NCI-H345 (cell line): ENCODE results near the gene SPARC.

Experiments used
- DNase-seq: peaks from one replicate; lab custom pipeline; 2025; lab: John Stamatoyannopoulos, UW

Gene SPARC

DNA sequence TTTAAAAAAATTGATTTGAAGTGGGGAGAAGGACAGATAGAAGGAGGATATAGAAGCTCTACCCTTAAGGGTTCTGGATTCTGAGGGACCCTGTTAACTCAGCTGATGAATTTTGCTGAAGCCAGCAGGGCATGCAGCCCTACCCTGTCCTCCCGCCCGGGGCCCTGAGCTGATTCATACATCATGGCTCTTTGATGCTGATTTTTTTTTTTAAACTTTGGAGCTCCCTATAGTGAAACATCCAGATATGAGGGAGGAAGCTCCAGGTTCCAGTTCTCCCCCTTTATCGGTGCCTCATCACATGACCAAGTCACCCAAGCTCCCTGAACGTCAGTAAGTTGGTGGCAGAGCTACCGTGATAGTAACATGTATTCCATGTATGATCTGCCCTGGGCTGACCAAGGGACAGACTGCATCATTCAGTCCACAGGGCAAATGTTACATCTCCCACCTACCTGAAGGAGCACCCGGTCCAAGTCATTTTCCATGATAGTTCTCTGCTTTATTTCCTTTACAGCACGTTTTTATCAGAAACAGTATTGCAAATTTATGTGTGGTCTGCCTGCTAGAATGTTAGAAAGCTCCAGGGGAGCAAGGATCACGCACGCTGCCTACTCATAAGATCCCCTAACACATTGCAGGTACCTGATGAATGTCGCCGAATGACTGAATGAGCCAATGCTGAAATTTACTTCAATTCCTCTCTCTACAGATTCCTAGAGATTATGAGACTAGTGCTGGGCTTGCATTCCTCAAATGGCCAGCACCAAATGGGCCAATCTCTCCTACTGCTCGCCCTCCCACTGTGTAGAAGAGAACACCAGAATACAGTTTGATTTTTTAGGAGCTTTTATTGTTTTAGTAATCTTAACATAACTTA lies 25.9 kb downstream of the SPARC start:
- DNase-seq, result no peak

GRCh38 chr5:151659001-151659754 lies 27.5 kb downstream of the SPARC start:
- DNase-seq, result peak; percentile 74

GRCh38 chr5:151657114-151657513 lies 29.6 kb downstream of the SPARC start:
- DNase-seq, result no peak

DNA sequence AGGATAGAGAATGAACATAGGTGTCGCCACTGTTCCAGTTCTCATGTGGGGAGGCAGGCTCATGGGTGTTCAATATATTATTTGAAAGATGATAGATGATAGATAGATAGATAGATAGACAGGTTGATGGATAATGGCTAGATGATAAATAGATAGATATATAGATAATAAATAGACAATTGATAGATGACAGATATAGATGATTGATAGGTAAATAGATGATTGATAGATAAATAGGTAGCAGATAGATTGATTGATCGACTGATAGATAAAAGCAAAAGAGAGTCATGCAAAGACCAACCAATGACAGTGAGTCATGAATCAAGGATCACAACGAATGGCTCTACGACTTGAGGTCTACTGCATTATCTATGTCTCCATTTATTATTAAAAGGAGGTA lies 30.4 kb downstream of the SPARC start:
- DNase-seq, result no peak

DNA sequence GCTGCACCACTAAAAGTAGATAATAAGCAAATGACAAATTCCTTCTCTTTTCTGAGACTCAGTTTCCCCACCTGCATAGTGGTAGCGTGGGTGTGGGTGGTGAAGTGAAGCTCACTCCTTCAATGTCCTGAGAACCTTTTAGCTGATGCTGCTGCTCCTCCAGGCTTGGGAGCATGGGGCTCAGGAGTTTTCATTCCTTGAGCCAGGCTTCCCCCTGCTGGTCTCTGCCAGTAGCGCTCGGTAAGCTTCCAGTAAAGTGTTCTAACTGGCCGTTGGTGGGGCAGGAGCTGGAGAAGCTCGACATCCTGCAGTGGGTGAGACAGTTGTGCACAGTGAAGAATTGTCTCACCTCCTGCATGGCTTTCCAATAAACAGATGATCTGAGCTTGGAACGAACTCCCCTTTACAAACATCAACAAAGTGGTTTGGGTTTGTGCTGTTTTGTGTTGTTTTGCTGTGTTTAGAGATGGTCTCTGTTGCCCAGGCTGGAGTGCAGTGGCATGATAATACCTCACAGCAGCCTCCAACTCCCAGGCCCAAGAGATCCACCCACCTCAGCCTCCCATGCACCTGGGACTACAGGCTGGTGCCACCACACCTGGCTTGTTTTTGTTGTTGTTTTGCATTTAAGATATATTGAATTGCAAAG lies 34.6 kb downstream of the SPARC start:
- peak; percentile 76 for DNase-seq

DNA sequence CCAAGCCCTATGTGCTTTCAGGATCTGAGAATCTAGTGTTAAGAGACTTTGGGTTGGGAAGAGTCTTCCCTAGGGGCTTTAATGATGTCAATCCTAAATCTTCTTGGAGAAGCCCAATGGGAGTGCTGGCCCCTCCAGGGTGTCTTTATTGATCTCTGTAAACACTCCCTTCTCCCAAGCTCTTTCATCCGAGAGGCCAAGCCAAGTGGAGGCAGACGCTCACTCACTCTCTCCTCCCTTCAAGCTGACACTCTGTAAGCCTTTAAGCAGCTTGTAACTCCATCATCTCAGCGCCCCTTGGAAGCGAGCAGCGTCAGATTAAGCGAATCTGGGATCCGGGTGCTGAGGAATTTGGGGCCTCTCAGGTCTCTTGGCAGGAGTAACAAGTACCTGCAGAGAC lies 37.7 kb downstream of the SPARC start:
- DNase-seq, result no peak

DNA sequence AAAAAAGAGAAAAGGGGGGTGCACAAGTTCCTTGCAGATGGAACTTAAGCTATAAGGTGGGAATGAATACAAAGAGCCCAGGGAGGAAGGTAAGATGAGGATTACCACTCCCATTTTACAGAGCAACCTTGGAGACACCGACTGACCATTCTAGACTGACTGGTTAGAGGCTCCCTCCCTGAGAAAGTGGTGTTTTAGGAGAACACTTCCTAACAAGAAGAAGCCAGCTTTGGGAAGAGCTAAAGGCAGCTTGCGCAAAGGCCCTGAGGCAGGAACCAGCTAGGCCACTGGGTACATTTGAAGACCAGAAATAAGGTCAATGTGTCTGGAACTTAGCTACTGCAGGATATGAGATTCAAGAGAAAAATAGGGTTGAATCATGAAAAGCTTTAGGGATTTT lies 38.6 kb downstream of the SPARC start:
- DNase-seq, result no peak

- peak; percentile 59 for DNase-seq
These were observed 39.3 kb downstream of the SPARC start for GRCh38 chr5:151647320-151647861.

DNA sequence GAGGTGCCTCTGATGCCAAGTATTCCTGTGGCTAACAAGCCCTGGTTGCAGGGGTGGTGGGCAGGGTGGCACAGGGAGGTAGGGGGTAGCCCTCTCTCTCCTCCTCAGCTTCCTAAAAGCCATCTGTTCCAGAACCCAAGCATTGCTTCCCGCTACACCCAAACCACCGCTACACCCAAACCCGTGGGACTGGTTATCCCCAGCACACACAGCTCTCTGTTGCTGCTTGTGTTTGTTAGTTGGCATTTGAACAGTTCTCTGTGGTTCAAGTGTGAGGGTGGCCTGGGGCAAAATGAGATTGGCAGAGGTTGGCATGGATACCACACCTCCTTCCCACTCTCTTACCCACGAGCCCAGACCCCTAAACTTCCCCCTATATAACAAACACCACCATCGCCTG lies 40.4 kb downstream of the SPARC start:
- no peak for DNase-seq

- no peak for DNase-seq
These were observed 43.3 kb downstream of the SPARC start for GRCh38 chr5:151643388-151643787.

GRCh38 chr5:151642472-151643140 lies 44.1 kb downstream of the SPARC start:
- no peak for DNase-seq

GRCh38 chr5:151638619-151639018 lies 48.1 kb downstream of the SPARC start:
- DNase-seq, result no peak

GRCh38 chr5:151637676-151638075 lies 49.0 kb downstream of the SPARC start:
- DNase-seq, result no peak

- no peak for DNase-seq
These were observed 52.8 kb downstream of the SPARC start for GRCh38 chr5:151633892-151634291.

- no peak for DNase-seq
These were observed 53.8 kb downstream of the SPARC start for GRCh38 chr5:151632941-151633340.

GRCh38 chr5:151632524-151632923 lies 54.2 kb downstream of the SPARC start:
- no peak for DNase-seq

DNA sequence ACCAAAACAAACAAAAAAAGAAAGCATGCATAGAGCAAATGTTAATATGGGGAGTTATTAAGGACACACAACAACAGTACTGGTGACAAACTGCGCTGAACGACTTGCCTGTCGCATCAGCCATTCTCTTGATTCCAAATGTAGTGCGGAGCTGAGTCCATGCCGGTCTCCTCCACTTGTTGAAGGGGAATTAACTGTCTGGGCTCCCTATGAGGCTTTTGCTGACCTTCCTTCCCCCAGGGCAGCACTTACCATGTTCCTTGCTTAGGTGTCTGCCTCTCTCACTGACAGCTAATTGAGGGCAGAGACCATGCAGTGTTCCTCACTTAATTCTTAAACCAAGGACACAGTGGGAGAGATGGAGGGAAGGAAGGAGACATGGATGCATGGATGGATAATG lies 54.8 kb downstream of the SPARC start:
- DNase-seq, result no peak

DNA sequence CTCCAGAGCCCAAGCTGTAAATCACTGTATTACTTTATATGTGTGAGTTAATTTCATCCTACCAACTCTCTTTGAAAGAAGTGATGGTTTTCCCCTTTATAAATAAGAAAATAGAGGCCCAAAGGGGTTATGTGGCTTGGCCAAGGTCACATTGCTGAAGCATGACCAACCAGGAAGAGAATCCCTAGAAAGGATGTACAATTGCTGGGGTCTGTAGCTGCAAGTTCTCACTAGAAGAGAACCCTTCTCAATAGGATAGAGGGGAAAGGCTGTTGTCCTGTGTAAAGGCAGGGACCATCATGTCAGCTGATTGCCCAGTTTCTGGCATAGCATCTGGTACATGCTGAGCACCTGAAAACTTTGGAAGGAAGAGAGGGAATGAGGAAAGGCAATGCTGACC lies 56.6 kb downstream of the SPARC start:
- DNase-seq, result no peak

DNA sequence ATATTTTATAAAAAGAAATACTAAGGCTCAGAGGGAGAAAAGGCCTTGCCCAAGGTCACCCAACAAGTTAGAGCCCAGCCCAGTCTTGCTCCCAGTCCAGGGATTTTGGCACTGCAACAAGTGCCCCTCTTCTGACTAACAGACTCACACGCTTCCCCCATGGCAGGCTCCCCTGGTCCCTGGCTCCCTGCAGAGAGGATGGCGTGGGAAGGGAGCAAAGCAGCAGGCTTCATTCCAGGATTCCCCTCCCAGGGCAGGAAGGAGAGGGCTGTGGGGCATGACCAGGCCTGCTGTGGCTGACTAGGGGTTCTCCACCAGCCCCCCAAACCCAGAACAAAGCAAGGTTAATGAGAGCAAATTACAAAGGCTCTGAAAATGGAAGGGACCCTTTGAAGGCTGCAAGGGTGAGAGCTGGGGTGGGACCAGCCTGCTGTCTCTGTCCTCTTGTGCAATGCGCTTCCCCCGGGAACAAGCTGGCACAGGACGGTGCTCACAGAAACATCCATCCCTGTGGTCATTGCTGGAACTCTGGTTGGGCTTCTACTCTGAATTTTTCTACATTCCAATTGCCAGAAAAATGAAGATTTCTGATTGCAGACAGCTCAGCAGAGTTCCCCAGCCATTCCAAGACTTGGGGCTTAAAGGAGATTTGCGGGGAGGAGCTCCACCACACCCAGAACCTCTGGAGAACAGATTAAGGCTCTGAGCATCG lies 58.4 kb downstream of the SPARC start:
- DNase-seq, result no peak

GRCh38 chr5:151627650-151628049 lies 59.1 kb downstream of the SPARC start:
- no peak for DNase-seq

- no peak for DNase-seq
These were observed 61.4 kb downstream of the SPARC start for GRCh38 chr5:151625285-151625684.
